Heart right ventricle (tissue), 16 donors: ENCODE results near the gene OR51E1. TPM values are rescaled to one million over a fixed set of nuclear protein-coding genes. Genes with fewer than 3 reads are reported as not detected.
A peak's percentile ranks its signal among the peaks of the same experiment; 100 is the strongest.

Experiments
- ATAC-seq, 8 donors: fragments of 200-7000 bp; cut with Tn5 transposase; one replicate each; pipeline ENCODE4 v1.9.1; 2020; ENCODE audit warnings: mild to moderate bottlenecking in 8 of 8, moderate library complexity in 8 of 8, moderate number of reproducible peaks in 1 of 8
- DNase-seq, 2 donors: peaks; one replicate each; pipeline ENCODE4 v3.0.0-alpha.2; 2020
- H3K27ac ChIP-seq, 10 donors: fragments of 200-600 bp; sonication (generic) in 2 of 10; one replicate each; pipeline versions ENCODE4 v1.5.0 to v1.8.0; 2020 to 2022; ENCODE audit warnings: mild to moderate bottlenecking in 3 of 10
- H3K27me3 ChIP-seq, 7 donors: fragments of 200-600 bp; one replicate each; pipeline ENCODE4 v1.8.0; 2021 to 2022; ENCODE audit warnings: mild to moderate bottlenecking in 2 of 7
- H3K36me3 ChIP-seq, 9 donors: fragments of 200-600 bp; sonication (generic) in 1 of 9; one replicate each; pipeline versions ENCODE4 v1.5.0 to v1.8.0; 2020 to 2022; ENCODE audit warnings: mild to moderate bottlenecking in 2 of 9
- H3K4me1 ChIP-seq, 9 donors: fragments of 200-600 bp; sonication (generic) in 1 of 9; one replicate each; pipeline versions ENCODE4 v1.5.0 to v1.8.0; 2020 to 2022; ENCODE audit warnings: mild to moderate bottlenecking in 4 of 9
- H3K4me3 ChIP-seq, 10 donors: fragments of 200-600 bp; sonication (generic) in 2 of 10; one replicate each; pipeline versions ENCODE4 v1.5.0 to v1.8.0; 2020 to 2022; ENCODE audit warnings: mild to moderate bottlenecking in 7 of 10, moderate library complexity in 2 of 10
- H3K9me3 ChIP-seq, 11 donors: fragments of 200-600 bp in 10 of 11; sonication (generic) in 2 of 11; one replicate each; pipeline versions ENCODE4 v1.5.0 to v1.8.0; 2013 to 2022; ENCODE audit warnings: mild to moderate bottlenecking in 2 of 11, control low read depth in 1 of 11, moderate library complexity in 1 of 11
- WGBS, 2 donors: extraction: QIAGEN DNeasy Blood & Tissue Kit; methylation state at CpG; one replicate each; pipeline ENCODE4 v1.1.7; 2013; ENCODE audit warnings: inconsistent platforms in 1 of 2; 5-methylcytosine and 5-hydroxymethylcytosine counted together
- intact Hi-C, 10 donors: fragments of 100-400 bp; cut with DNase I; formaldehyde crosslinking; loops; one replicate each; pipeline versions ENCODE4 v1.11.1 to v1.14.2; 2022
- polyA plus RNA-seq, 2 donors: library from polyadenylated mRNA; stranded (reverse); fragments of 200-250 nt; gene quantifications; one replicate each; pipeline ENCODE4 v1.2.3, GENCODE V29; 2013
- total RNA-seq, 10 donors: library from RNA; stranded (reverse); fragmentation: NEBNext Ultra II Directional in 3 of 10; extraction: Animal tissue kit (Norgen Biotek cat#: 25700) in 3 of 10; gene quantifications; one replicate each; pipeline versions ENCODE4 v1.2.1 to v1.2.4, GENCODE V29; 2021 to 2023
- TF ChIP-seq, protein P1 (sequence below), 9 donors: fragments of 200-600 bp; sonication (generic) in 2 of 9; IDR thresholded peaks; one replicate each; pipeline versions ENCODE4 v1.5.0 to v1.8.0; 2021 to 2022; ENCODE audit warnings: antibody characterized with exemption in 9 of 9, mild to moderate bottlenecking in 5 of 9, moderate library complexity in 1 of 9
- donor health status: Arrhythmogenic right ventricular cardiomyopathy.
- donor health status: ischemic (EF 13 %, LVEDD 7.1; RV severe dilation, severe dysfunction).
- donor health status: healthy with polysubstance abuse.
- donor health status: DM: no; HTN: yes; CAD: no.
- donor health status: DM: no; HTN: no; CAD: no.
- donor health status: ischemic (EF 25% LVEDD 6.9; RV normal size, moderate dysfunction).
- donor health status: ischemic (EF 25% LVEDD 5.7; RV mildly dilated, moderate dysfunction).
- donor health status: healthy.
- donor health status: DM: yes; HTN: yes; CAD: no.
- donor health status: Ischemic cardiomyopathy.
- donor health status: ischemic (EF 35%, LVEDD 5.7; RV mildly dilated, moderate dysfunction).
- donor health status: nonischemic (EF 11% LVEDD 7.7; RV severe dilation, severe dysfunction).
- donor health status: DM: yes; HTN: yes; CAD: no.
- donor health status: PGD.
- donor health status: ischemic (EF 29% LVEDD 5.4; RV normal size, mild dysfunction).
- donor health status: nonischemic (EF 23%, LVEDD 6.1; RV moderate dilation, normal function).

The OR51E1 gene
- total and polyA plus RNA-seq, 12 donors = 0.68 to 3.4 (median 2.0) TPM

DNA sequence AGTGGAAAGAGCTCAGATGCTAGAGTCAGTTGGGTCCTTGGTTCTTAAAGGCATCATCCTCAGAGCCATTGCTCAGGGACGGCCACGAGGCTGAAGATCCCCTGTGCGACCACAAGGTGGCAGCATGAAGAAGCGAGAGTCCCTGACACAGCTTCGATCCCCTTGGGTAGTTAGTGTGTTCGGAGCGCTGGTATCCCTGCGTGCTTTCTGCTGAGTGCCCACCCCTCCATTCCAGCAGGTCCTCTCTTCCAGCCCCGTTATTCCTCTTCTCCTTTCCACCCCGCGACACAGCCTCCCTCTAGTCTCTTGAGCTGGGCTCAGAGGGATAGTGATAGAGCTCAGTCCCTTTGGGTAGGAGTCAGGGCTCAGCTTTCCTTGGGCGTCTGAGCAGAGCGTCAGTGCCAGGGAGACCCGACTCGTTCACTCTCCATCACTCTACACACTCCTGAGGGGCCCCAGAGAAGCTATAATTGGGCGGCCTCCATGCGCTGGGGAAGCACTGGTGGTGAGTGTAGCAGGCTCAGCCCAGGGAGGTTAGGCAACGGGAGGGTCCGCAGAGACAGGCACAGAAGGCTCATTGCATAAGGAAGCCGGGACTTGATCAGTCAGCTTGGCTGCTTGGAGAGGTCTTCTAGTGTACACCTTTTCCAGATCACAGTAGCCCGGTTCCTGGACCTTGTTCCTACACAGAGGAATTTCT is 6.7 kb upstream of the OR51E1 start, which contains the start of gene OR51D1:
Gene OR51D1 (plus strand): TSS at position 516 of the 700 bp plus-strand sequence. CDS start 2,314 bp downstream, outside the sequence.
- Histone ChIP-seq H3K4me3 (peak within 1 kb of the TSS in 9 of 10 donors; percentile 12 to 47 (median 31)), H3K27ac (peak within 1 kb of the TSS in 3 of 10 donors; percentile 34 to 48 (median 46)), H3K4me1 (peaks cover 0 to 26% (median 4%) of the 10 kb centered on the region in 9 donors), H3K27me3 (peaks cover 0 to 4% (median 0%) of the 10 kb centered on the region in 7 donors), H3K9me3 (no peaks in the 10 kb centered on the region), H3K36me3 (no peaks in the 10 kb centered on the region)
- intact Hi-C loops = loop anchor here (1.0 to 5.0 kb wide), 6 partner anchors 180 to 368 kb away; no protein-coding TSS in a partner anchor
- TF ChIP-seq, protein P1, sequence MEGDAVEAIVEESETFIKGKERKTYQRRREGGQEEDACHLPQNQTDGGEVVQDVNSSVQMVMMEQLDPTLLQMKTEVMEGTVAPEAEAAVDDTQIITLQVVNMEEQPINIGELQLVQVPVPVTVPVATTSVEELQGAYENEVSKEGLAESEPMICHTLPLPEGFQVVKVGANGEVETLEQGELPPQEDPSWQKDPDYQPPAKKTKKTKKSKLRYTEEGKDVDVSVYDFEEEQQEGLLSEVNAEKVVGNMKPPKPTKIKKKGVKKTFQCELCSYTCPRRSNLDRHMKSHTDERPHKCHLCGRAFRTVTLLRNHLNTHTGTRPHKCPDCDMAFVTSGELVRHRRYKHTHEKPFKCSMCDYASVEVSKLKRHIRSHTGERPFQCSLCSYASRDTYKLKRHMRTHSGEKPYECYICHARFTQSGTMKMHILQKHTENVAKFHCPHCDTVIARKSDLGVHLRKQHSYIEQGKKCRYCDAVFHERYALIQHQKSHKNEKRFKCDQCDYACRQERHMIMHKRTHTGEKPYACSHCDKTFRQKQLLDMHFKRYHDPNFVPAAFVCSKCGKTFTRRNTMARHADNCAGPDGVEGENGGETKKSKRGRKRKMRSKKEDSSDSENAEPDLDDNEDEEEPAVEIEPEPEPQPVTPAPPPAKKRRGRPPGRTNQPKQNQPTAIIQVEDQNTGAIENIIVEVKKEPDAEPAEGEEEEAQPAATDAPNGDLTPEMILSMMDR (IDR thresholded peaks at IDR 0.05) = peak; percentile 84 to 94 (median 92)
- ATAC-seq = peak; percentile 92 to 97 (median 95)
- 25 to 26% methylated on average over 21 of the region's 21 CpGs for WGBS, 2 donors
- peak; percentile 74 to 77 for DNase-seq

- ATAC-seq (peak in 3 of 8 donors; percentile 3 to 22 (median 12)), DNase-seq (no peak)
- Histone ChIP-seq H3K36me3 (no peaks in the 10 kb centered on the region), H3K9me3 (no peaks in the 10 kb centered on the region), H3K27ac (peak overlapping the region in 2 of 10 donors; percentile 46 to 48), H3K4me3 (no peak overlapping the region), H3K27me3 (peaks cover 0 to 4% (median 0%) of the 10 kb centered on the region in 7 donors), H3K4me1 (peaks cover 0 to 28% (median 8%) of the 10 kb centered on the region in 9 donors)
- 58 to 84% methylated on average over 3 of the region's 3 CpGs for WGBS, 2 donors
- intact Hi-C loops = loop anchor here (1.0 to 5.0 kb wide), 6 partner anchors 180 to 367 kb away; no protein-coding TSS in a partner anchor
- TF ChIP-seq, protein P1 (IDR thresholded peaks at IDR 0.05) = no peak
Measured at GRCh38 chr11:4637662-4638047, 6.1 kb upstream of the OR51E1 start.

GRCh38 chr11:4639931-4640330 is 3.9 kb upstream of the OR51E1 start:
- no peaks in the 10 kb centered on the region for H3K36me3 ChIP-seq
- TF ChIP-seq, protein P1 (IDR thresholded peaks at IDR 0.05) = no peak
- H3K27ac ChIP-seq = no peak overlapping the region
- 95% methylated on average over 6 of the region's 6 CpGs for WGBS, 2 donors
- ATAC-seq (no peak), DNase-seq (no peak)
- intact Hi-C loops = loop anchor here in 7 of 10 donors (5.0 to 10.0 kb wide), 4 partner anchors 177 to 455 kb away; no protein-coding TSS in a partner anchor
- peaks cover 0 to 38% (median 14%) of the 10 kb centered on the region in 9 donors for H3K4me1 ChIP-seq
- H3K4me3 ChIP-seq = no peak overlapping the region
- no peaks in the 10 kb centered on the region for H3K9me3 ChIP-seq
- H3K27me3 ChIP-seq = peaks cover 0 to 4% (median 0%) of the 10 kb centered on the region in 7 donors

DNA sequence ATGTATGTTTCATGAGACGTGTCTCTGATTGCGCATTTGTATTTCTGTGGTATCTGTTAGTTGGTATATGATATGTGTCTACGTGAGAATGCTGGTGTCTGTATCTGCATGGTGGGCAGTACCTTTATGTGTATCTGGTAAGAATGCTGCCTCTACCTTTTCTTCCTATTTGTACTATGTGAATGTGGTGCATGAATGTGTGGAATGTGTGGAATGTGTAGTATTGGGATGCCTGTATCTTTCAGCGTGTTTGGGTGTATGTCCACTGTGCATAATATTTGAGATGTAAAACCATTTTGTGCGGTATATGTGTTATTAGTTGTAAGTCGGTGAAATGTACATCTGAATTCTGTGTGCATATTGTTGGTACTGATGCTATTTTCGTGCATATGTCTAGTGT is 2.3 kb upstream of the OR51E1 start:
- Histone ChIP-seq H3K4me1 (peaks cover 4 to 52% (median 28%) of the 10 kb centered on the region in 9 donors), H3K36me3 (no peaks in the 10 kb centered on the region), H3K4me3 (no peak overlapping the region), H3K9me3 (no peaks in the 10 kb centered on the region), H3K27ac (peak overlapping the region in 7 of 10 donors; percentile 76 to 91 (median 83)), H3K27me3 (no peaks in the 10 kb centered on the region)
- intact Hi-C loops = loop anchor here in 1 of 10 donors (10.0 kb wide), 1 partner anchor 457 kb away; no protein-coding TSS in a partner anchor
- 92% methylated on average over 7 of the region's 7 CpGs for WGBS, 2 donors
- DNase-seq = no peak
- TF ChIP-seq, protein P1 (IDR thresholded peaks at IDR 0.05) = no peak
- ATAC-seq = no peak
